Measurements from ENCODE around the gene UVSSA. TPM values are rescaled to one million over a fixed set of nuclear protein-coding genes. Genes with fewer than 3 reads are reported as not detected.

Gene UVSSA
- total and polyA plus RNA-seq, 9 of the 15 experiments (the other 6 are each of a cell fraction or from before 2014, with no cell fraction given) = 0.21 to 14.6 (median 3.3) TPM

DNA sequence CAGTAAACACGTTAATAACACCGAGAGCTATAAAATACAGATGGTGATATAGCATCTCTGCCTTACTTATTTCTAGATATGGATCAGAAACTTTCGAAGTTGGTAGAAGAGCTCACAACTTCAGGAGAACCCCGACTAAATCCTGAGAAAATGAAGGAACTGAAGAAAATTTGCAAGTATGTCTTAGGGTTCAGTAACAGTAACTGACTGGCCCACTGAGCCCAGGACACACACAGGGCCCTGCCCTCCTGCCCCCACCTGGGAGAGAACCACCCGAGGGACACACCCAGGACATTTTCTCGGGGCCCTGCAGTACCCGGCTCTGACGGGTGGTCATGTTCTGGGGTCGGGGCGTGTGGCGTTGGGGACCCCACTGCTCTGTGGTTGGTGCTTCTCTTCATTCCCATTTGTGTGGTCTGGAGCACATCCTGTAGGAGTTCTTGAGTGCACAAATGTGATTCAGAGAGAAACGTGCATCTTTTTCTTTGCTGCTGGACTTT lies 1.1 kb downstream of the UVSSA start:
- Histone ChIP-seq H4K20me1 (replicated peaks; ENCODE audit: control insufficient read depth, insufficient read depth, low read length) (0 out of 2 replicates have a peak, but pooled peaks cover 6% of the 10 kb centered on the region), H2AFZ (ENCODE audit: low read depth, low read length) (0 out of 2 replicates have a peak overlapping the region, but pooled peaks have one; percentile 81), H3K4me1 (replicated peaks in 1 of 2; ENCODE audit: control insufficient read depth in 2 of 2, insufficient read depth in 2 of 2, low read length in 2 of 2) (peaks cover 10 to 63% of the 10 kb centered on the region in 2 experiments), H3K27me3 (ENCODE audit: control insufficient read depth in 2 of 2, insufficient read depth in 2 of 2, low read length in 2 of 2) (no peaks in the 10 kb centered on the region), H3K9me3 (replicated peaks; ENCODE audit: control insufficient read depth, insufficient read depth, low read depth, low read length) (no peaks in the 10 kb centered on the region), H3K4me3 (peak overlapping the region; percentile 95), H3K9ac (ENCODE audit: insufficient read depth in 1 of 2, low read depth in 2 of 2, low read length in 2 of 2) (peak overlapping the region; percentile 78 to 94; a peak in 3 of 4 replicates), H3K79me2 (ENCODE audit: control insufficient read depth, insufficient read depth, low read length) (peaks cover 27% of the 10 kb centered on the region), H3K9me1 (ENCODE audit: control insufficient read depth, insufficient read depth, low read length) (peaks cover 4% of the 10 kb centered on the region), H3K4me2 (ENCODE audit: insufficient read depth, low read length) (peak overlapping the region; percentile 97), H3K36me3 (ENCODE audit: control insufficient read depth, insufficient read depth, low read length) (peaks cover 23% of the 10 kb centered on the region; the same call in 2 of the 3 replicates), H3K27ac (ENCODE audit: extremely low read depth, low read depth, low read length) (peak overlapping the region; percentile 91)
- WGBS (ENCODE audit: insufficient coverage, low coverage, missing lambda C conversion rate) = 54% methylated on average over 12 of the region's 12 CpGs
- TSS peak; percentile 66 for BruUV-seq (replicated peaks)
- DNase-seq (ENCODE audit: extremely low read depth in 1 of 4, low spot score in 3 of 4) = peak in 3 of 4 experiments; percentile 18 to 39 (median 31)
- POLR2A ChIA-PET = interaction anchor here (0.6 to 1.3 kb wide), 3 partner anchors 15 to 370 kb away, joined by 3 read pairs; no protein-coding TSS in a partner anchor
- no peak for ATAC-seq
- intact Hi-C loops (cut with micrococcal nuclease) (no loop called here), in situ Hi-C loops (cut with MboI) (no loop called here)
- CTCF ChIA-PET (ENCODE audit: low intra/inter-chr PET ratio) = no interaction called here
- FAIRE-seq = peak; percentile 29
- TF ChIP-seq OTX1 (CRISPR knock-in tag; IDR thresholded peaks at IDR 0.05) (no peak), FOXK1 (CRISPR knock-in tag; IDR thresholded peaks at IDR 0.05; ENCODE audit: borderline replicate concordance) (no peak), ARID1B (IDR thresholded peaks at IDR 0.05) (no peak), ARNT (IDR thresholded peaks at IDR 0.05) (no peak), XRCC3 (IDR thresholded peaks at IDR 0.05) (no peak), JUND (IDR thresholded peaks at IDR 0.05; ENCODE audit: borderline replicate concordance, low read depth, low read length) (no peak), JUND (tag; IDR thresholded peaks at IDR 0.05; ENCODE audit: borderline replicate concordance, low read depth, low read length) (no peak), TEAD4 (IDR thresholded peaks at IDR 0.05; ENCODE audit: low read length) (no peak), TEAD4 (CRISPR knock-in tag; IDR thresholded peaks at IDR 0.05; ENCODE audit: borderline replicate concordance) (no peak), ADNP (tag; IDR thresholded peaks at IDR 0.05) (no peak), PHF8 (IDR thresholded peaks at IDR 0.05; ENCODE audit: borderline replicate concordance, low read length) (no peak), ZNF408 (CRISPR knock-in tag; IDR thresholded peaks at IDR 0.05; ENCODE audit: low read depth) (no peak)
- TF ChIP-seq, protein P1, sequence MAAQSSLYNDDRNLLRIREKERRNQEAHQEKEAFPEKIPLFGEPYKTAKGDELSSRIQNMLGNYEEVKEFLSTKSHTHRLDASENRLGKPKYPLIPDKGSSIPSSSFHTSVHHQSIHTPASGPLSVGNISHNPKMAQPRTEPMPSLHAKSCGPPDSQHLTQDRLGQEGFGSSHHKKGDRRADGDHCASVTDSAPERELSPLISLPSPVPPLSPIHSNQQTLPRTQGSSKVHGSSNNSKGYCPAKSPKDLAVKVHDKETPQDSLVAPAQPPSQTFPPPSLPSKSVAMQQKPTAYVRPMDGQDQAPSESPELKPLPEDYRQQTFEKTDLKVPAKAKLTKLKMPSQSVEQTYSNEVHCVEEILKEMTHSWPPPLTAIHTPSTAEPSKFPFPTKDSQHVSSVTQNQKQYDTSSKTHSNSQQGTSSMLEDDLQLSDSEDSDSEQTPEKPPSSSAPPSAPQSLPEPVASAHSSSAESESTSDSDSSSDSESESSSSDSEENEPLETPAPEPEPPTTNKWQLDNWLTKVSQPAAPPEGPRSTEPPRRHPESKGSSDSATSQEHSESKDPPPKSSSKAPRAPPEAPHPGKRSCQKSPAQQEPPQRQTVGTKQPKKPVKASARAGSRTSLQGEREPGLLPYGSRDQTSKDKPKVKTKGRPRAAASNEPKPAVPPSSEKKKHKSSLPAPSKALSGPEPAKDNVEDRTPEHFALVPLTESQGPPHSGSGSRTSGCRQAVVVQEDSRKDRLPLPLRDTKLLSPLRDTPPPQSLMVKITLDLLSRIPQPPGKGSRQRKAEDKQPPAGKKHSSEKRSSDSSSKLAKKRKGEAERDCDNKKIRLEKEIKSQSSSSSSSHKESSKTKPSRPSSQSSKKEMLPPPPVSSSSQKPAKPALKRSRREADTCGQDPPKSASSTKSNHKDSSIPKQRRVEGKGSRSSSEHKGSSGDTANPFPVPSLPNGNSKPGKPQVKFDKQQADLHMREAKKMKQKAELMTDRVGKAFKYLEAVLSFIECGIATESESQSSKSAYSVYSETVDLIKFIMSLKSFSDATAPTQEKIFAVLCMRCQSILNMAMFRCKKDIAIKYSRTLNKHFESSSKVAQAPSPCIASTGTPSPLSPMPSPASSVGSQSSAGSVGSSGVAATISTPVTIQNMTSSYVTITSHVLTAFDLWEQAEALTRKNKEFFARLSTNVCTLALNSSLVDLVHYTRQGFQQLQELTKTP (IDR thresholded peaks at IDR 0.05; ENCODE audit: low read depth in 1 of 2, partially characterized antibody in 2 of 2) = no peak
- TF ChIP-seq, protein P2, sequence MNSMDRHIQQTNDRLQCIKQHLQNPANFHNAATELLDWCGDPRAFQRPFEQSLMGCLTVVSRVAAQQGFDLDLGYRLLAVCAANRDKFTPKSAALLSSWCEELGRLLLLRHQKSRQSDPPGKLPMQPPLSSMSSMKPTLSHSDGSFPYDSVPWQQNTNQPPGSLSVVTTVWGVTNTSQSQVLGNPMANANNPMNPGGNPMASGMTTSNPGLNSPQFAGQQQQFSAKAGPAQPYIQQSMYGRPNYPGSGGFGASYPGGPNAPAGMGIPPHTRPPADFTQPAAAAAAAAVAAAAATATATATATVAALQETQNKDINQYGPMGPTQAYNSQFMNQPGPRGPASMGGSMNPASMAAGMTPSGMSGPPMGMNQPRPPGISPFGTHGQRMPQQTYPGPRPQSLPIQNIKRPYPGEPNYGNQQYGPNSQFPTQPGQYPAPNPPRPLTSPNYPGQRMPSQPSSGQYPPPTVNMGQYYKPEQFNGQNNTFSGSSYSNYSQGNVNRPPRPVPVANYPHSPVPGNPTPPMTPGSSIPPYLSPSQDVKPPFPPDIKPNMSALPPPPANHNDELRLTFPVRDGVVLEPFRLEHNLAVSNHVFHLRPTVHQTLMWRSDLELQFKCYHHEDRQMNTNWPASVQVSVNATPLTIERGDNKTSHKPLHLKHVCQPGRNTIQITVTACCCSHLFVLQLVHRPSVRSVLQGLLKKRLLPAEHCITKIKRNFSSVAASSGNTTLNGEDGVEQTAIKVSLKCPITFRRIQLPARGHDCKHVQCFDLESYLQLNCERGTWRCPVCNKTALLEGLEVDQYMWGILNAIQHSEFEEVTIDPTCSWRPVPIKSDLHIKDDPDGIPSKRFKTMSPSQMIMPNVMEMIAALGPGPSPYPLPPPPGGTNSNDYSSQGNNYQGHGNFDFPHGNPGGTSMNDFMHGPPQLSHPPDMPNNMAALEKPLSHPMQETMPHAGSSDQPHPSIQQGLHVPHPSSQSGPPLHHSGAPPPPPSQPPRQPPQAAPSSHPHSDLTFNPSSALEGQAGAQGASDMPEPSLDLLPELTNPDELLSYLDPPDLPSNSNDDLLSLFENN (IDR thresholded peaks at IDR 0.05; ENCODE audit: low read depth in 2 of 2, low read length in 2 of 2) = no peak

All from K562 (cell line).